ENCODE measurements around the gene SNRK.

SNRK gene

GRCh38 chr3:43327582-43327979 is 41.2 kb downstream of the SNRK start:
- Histone ChIP-seq H3K36me3 (ENCODE audit: insufficient read depth, low read length) (peaks cover 2% of the 10 kb centered on the region), H3K79me2 (ENCODE audit: control insufficient read depth, insufficient read depth, low read length, unreplicated experiment) (peaks cover 10% of the 10 kb centered on the region), H3K27ac (ENCODE audit: low read depth, low read length) (no peak overlapping the region), H2AFZ (ENCODE audit: low read length, unreplicated experiment) (no peak overlapping the region), H3K4me3 (ENCODE audit: low read depth, low read length) (no peak overlapping the region), H3K27me3 (ENCODE audit: insufficient read depth, low read length) (no peaks in the 10 kb centered on the region), H3K4me1 (ENCODE audit: control insufficient read depth, insufficient read depth, low read length, unreplicated experiment) (peaks cover 3% of the 10 kb centered on the region)

- Histone ChIP-seq H3K27me3 (ENCODE audit: insufficient read depth, low read length) (no peaks in the 10 kb centered on the region), H2AFZ (ENCODE audit: low read length, unreplicated experiment) (no peak overlapping the region), H3K4me1 (ENCODE audit: control insufficient read depth, insufficient read depth, low read length, unreplicated experiment) (peaks cover 3% of the 10 kb centered on the region), H3K27ac (ENCODE audit: low read depth, low read length) (no peak overlapping the region), H3K79me2 (ENCODE audit: control insufficient read depth, insufficient read depth, low read length, unreplicated experiment) (peaks cover 8% of the 10 kb centered on the region), H3K4me3 (ENCODE audit: low read depth, low read length) (no peak overlapping the region), H3K36me3 (ENCODE audit: insufficient read depth, low read length) (peaks cover 6% of the 10 kb centered on the region)
Measured at GRCh38 chr3:43328653-43329052, 42.3 kb downstream of the SNRK start.

- no peak overlapping the region for H2AFZ ChIP-seq (ENCODE audit: low read length, unreplicated experiment)
- H3K79me2 ChIP-seq (ENCODE audit: control insufficient read depth, insufficient read depth, low read length, unreplicated experiment): peaks cover 3% of the 10 kb centered on the region
- H3K27ac ChIP-seq (ENCODE audit: low read depth, low read length): no peak overlapping the region
- H3K4me1 ChIP-seq (ENCODE audit: control insufficient read depth, insufficient read depth, low read length, unreplicated experiment): peaks cover 3% of the 10 kb centered on the region
- no peaks in the 10 kb centered on the region for H3K27me3 ChIP-seq (ENCODE audit: insufficient read depth, low read length)
- H3K4me3 ChIP-seq (ENCODE audit: low read depth, low read length): no peak overlapping the region
- peaks cover 17% of the 10 kb centered on the region for H3K36me3 ChIP-seq (ENCODE audit: insufficient read depth, low read length)
Measured at GRCh38 chr3:43330981-43331380, 44.6 kb downstream of the SNRK start.

- H3K27me3 ChIP-seq (ENCODE audit: insufficient read depth, low read length): no peaks in the 10 kb centered on the region
- H3K4me1 ChIP-seq (ENCODE audit: control insufficient read depth, insufficient read depth, low read length, unreplicated experiment): peaks cover 3% of the 10 kb centered on the region
- no peak overlapping the region for H3K27ac ChIP-seq (ENCODE audit: low read depth, low read length)
- H3K4me3 ChIP-seq (ENCODE audit: low read depth, low read length): no peak overlapping the region
- no peak overlapping the region for H2AFZ ChIP-seq (ENCODE audit: low read length, unreplicated experiment)
- peaks cover 3% of the 10 kb centered on the region for H3K79me2 ChIP-seq (ENCODE audit: control insufficient read depth, insufficient read depth, low read length, unreplicated experiment)
- H3K36me3 ChIP-seq (ENCODE audit: insufficient read depth, low read length): peaks cover 21% of the 10 kb centered on the region
Measured at GRCh38 chr3:43331381-43331780, 45.0 kb downstream of the SNRK start.

- peaks cover 42% of the 10 kb centered on the region for H3K36me3 ChIP-seq (ENCODE audit: insufficient read depth, low read length)
- no peaks in the 10 kb centered on the region for H3K4me1 ChIP-seq (ENCODE audit: control insufficient read depth, insufficient read depth, low read length, unreplicated experiment)
- no peaks in the 10 kb centered on the region for H3K27me3 ChIP-seq (ENCODE audit: insufficient read depth, low read length)
- no peak overlapping the region for H3K27ac ChIP-seq (ENCODE audit: low read depth, low read length)
- no peaks in the 10 kb centered on the region for H3K79me2 ChIP-seq (ENCODE audit: control insufficient read depth, insufficient read depth, low read length, unreplicated experiment)
- no peak overlapping the region for H3K4me3 ChIP-seq (ENCODE audit: low read depth, low read length)
- no peak overlapping the region for H2AFZ ChIP-seq (ENCODE audit: low read length, unreplicated experiment)
Measured at GRCh38 chr3:43334976-43335375, 48.6 kb downstream of the SNRK start.

GRCh38 chr3:43335799-43336198 is 49.5 kb downstream of the SNRK start:
- no peaks in the 10 kb centered on the region for H3K4me1 ChIP-seq (ENCODE audit: control insufficient read depth, insufficient read depth, low read length, unreplicated experiment)
- H2AFZ ChIP-seq (ENCODE audit: low read length, unreplicated experiment): no peak overlapping the region
- H3K27ac ChIP-seq (ENCODE audit: low read depth, low read length): no peak overlapping the region
- H3K27me3 ChIP-seq (ENCODE audit: insufficient read depth, low read length): no peaks in the 10 kb centered on the region
- peaks cover 46% of the 10 kb centered on the region for H3K36me3 ChIP-seq (ENCODE audit: insufficient read depth, low read length)
- no peak overlapping the region for H3K4me3 ChIP-seq (ENCODE audit: low read depth, low read length)
- no peaks in the 10 kb centered on the region for H3K79me2 ChIP-seq (ENCODE audit: control insufficient read depth, insufficient read depth, low read length, unreplicated experiment)

GRCh38 chr3:43338295-43338694 is 52.0 kb downstream of the SNRK start:
- Histone ChIP-seq H3K4me3 (ENCODE audit: low read depth, low read length) (no peak overlapping the region), H2AFZ (ENCODE audit: low read length, unreplicated experiment) (no peak overlapping the region), H3K36me3 (ENCODE audit: insufficient read depth, low read length) (peaks cover 46% of the 10 kb centered on the region), H3K27ac (ENCODE audit: low read depth, low read length) (no peak overlapping the region), H3K4me1 (ENCODE audit: control insufficient read depth, insufficient read depth, low read length, unreplicated experiment) (no peaks in the 10 kb centered on the region), H3K79me2 (ENCODE audit: control insufficient read depth, insufficient read depth, low read length, unreplicated experiment) (no peaks in the 10 kb centered on the region), H3K27me3 (ENCODE audit: insufficient read depth, low read length) (no peaks in the 10 kb centered on the region)

GRCh38 chr3:43340403-43340802 is 54.1 kb downstream of the SNRK start:
- no peaks in the 10 kb centered on the region for H3K27me3 ChIP-seq (ENCODE audit: insufficient read depth, low read length)
- H3K79me2 ChIP-seq (ENCODE audit: control insufficient read depth, insufficient read depth, low read length, unreplicated experiment): no peaks in the 10 kb centered on the region
- H3K4me3 ChIP-seq (ENCODE audit: low read depth, low read length): no peak overlapping the region
- no peak overlapping the region for H3K27ac ChIP-seq (ENCODE audit: low read depth, low read length)
- H3K36me3 ChIP-seq (ENCODE audit: insufficient read depth, low read length): peaks cover 53% of the 10 kb centered on the region
- no peak overlapping the region for H2AFZ ChIP-seq (ENCODE audit: low read length, unreplicated experiment)
- peaks cover 2% of the 10 kb centered on the region for H3K4me1 ChIP-seq (ENCODE audit: control insufficient read depth, insufficient read depth, low read length, unreplicated experiment)

- no peak overlapping the region for H2AFZ ChIP-seq (ENCODE audit: low read length, unreplicated experiment)
- H3K4me1 ChIP-seq (ENCODE audit: control insufficient read depth, insufficient read depth, low read length, unreplicated experiment): peaks cover 12% of the 10 kb centered on the region
- H3K4me3 ChIP-seq (ENCODE audit: low read depth, low read length): no peak overlapping the region
- no peak overlapping the region for H3K27ac ChIP-seq (ENCODE audit: low read depth, low read length)
- peaks cover 46% of the 10 kb centered on the region for H3K36me3 ChIP-seq (ENCODE audit: insufficient read depth, low read length)
- H3K79me2 ChIP-seq (ENCODE audit: control insufficient read depth, insufficient read depth, low read length, unreplicated experiment): no peaks in the 10 kb centered on the region
- H3K27me3 ChIP-seq (ENCODE audit: insufficient read depth, low read length): no peaks in the 10 kb centered on the region
Measured at GRCh38 chr3:43341788-43342187, 55.4 kb downstream of the SNRK start.

GRCh38 chr3:43343185-43343584 is 56.8 kb downstream of the SNRK start:
- peaks cover 12% of the 10 kb centered on the region for H3K4me1 ChIP-seq (ENCODE audit: control insufficient read depth, insufficient read depth, low read length, unreplicated experiment)
- H3K36me3 ChIP-seq (ENCODE audit: insufficient read depth, low read length): peaks cover 52% of the 10 kb centered on the region

GRCh38 chr3:43343815-43344214 is 57.5 kb downstream of the SNRK start:
- Histone ChIP-seq H3K4me1 (ENCODE audit: control insufficient read depth, insufficient read depth, low read length, unreplicated experiment) (peaks cover 12% of the 10 kb centered on the region), H3K79me2 (ENCODE audit: control insufficient read depth, insufficient read depth, low read length, unreplicated experiment) (no peaks in the 10 kb centered on the region), H3K36me3 (ENCODE audit: insufficient read depth, low read length) (peaks cover 49% of the 10 kb centered on the region), H3K27ac (ENCODE audit: low read depth, low read length) (no peak overlapping the region), H2AFZ (ENCODE audit: low read length, unreplicated experiment) (no peak overlapping the region), H3K4me3 (ENCODE audit: low read depth, low read length) (no peak overlapping the region), H3K27me3 (ENCODE audit: insufficient read depth, low read length) (no peaks in the 10 kb centered on the region)

More at GRCh38 chr3:43343185-43343584, 56.8 kb downstream of the SNRK start:
- H3K4me3 ChIP-seq (ENCODE audit: low read depth, low read length): no peak overlapping the region
- H3K79me2 ChIP-seq (ENCODE audit: control insufficient read depth, insufficient read depth, low read length, unreplicated experiment): no peaks in the 10 kb centered on the region
- H2AFZ ChIP-seq (ENCODE audit: low read length, unreplicated experiment): no peak overlapping the region
- H3K27me3 ChIP-seq (ENCODE audit: insufficient read depth, low read length): no peaks in the 10 kb centered on the region
- no peak overlapping the region for H3K27ac ChIP-seq (ENCODE audit: low read depth, low read length)

Data from ACC112 (cell line).